WI38 (cell line): Measurements from ENCODE around the gene GRIK4.

Experiments used
- H3K4me3 ChIP-seq: 2 replicates; pipeline ENCODE4 v1.5.1; 2011; ENCODE audit warnings: low read depth, mild to moderate bottlenecking, control low read depth, low read length
- CTCF ChIP-seq: IDR thresholded peaks from 2 replicates; pipeline ENCODE4 v1.5.1; 2012; ENCODE audit warnings: low read depth, mild to moderate bottlenecking, control low read depth, low read length

GRIK4 gene

DNA sequence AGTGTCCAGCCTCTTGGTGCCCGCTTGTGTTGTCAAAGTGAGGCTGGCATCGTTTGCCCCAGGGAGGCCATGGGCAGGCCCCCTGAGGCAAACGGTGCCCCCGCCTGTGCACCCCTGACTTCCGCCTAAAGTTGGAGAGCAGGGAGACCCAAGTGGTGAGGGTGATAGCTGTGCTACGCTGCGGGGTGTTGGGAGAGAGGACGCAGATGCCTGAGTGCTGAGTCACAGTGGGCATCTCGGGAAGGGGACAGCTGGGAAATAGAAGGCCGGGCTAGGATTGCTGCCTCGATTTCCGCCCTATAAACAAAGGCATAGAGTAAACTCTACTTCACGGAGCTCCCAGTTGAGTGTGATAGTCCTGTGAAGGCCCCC is 5.8 kb downstream of the GRIK4 start:
- no peak overlapping the region for H3K4me3 ChIP-seq
- no peak for TF ChIP-seq CTCF

DNA sequence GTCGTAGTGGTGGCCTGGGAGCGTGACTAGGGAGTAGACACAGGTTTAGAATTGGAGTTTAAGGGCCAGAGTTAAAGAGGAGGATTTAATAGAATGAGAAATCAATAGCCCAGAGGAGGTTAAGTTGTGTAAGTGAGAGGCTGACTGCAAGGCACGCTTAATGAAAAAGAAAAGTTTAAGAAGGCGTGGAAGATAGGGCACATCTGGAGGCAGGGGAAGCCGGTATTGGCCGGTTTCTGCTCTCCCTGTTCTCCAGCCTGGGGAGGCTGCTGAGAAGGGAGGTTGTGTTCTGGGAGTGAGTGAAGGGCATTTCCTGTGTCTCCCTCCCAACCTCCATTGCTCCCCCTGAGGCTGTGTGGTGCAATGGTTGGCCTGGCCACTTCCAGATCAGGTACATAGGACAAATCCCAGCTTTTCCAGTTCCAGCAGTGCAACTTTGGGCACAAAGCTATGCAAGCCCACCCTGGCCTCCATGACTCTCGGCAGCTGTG is 6.3 kb downstream of the GRIK4 start:
- H3K4me3 ChIP-seq, result no peak overlapping the region
- no peak for TF ChIP-seq CTCF

- TF ChIP-seq CTCF, result no peak
- no peak overlapping the region for H3K4me3 ChIP-seq
Observed at GRCh38 chr11:120518356-120518755, 6.8 kb downstream of the GRIK4 start.

GRCh38 chr11:120519474-120519873 is 7.9 kb downstream of the GRIK4 start:
- no peak for TF ChIP-seq CTCF
- no peak overlapping the region for H3K4me3 ChIP-seq

DNA sequence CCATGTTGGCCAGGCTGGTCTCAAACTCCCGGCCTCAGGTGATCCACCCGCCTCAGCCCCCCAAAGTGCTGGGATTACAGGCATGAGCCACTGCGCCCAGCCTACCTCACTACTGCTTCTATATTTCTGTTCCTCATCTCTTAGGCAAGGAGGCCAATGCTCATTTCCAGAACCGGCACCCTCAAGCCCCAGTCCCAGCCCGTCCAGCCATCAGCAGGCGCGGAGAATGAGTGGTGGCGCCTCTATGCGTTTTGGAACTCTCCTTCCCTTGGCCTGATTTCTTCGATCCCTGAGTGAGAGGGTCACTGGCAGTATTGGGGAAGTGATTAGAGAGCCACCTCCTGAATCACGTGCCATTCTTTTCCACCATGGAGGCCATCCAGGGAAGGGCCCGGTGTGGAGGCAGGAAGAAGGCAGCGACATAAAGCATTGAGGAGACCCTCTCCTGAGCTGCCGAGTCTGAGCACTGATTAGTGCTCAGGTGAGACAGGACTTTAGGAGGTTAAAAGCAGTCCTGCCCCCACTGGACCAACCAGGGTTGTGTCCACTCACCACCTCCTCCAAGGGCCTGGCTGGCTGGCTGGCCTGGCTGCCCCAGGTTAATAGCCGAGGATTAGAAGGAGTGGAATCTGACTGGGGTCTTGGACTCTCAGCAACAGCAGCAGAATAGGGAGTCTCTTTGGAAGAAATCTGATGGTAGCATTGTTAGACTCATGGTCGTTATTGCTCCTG is 8.7 kb downstream of the GRIK4 start:
- TF ChIP-seq CTCF, result no peak
- H3K4me3 ChIP-seq, result no peak overlapping the region

DNA sequence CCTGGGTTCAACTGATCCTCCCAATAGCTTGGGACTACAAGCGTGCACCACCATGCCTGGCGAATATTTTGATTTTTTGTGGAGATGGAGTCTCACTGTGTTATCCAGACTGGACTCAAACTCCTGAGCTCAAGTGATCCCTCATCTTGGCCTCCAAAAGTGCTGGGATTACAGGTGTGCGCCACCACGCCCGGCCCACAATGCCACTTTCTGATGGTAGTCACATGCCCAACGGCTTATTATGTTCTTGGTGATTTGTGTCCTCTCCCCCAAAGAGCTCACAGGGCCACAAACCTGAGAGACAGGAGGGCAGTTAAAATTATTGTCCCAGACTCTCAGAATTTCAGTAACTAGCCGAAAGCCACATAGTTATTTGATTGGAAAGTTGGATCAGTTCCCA is 9.6 kb downstream of the GRIK4 start:
- no peak overlapping the region for H3K4me3 ChIP-seq
- no peak for TF ChIP-seq CTCF

GRCh38 chr11:120522021-120522420 is 10.5 kb downstream of the GRIK4 start:
- H3K4me3 ChIP-seq, result no peak overlapping the region
- no peak for TF ChIP-seq CTCF
